Stomach (tissue), 4 donors: Measurements from ENCODE around the gene FGD6.

ENCODE experiments used
- POLR2AphosphoS5 ChIP-seq, 3 donors: sonication (generic); formaldehyde crosslinking; IDR thresholded peaks; one replicate each; pipeline ENCODE4 v1.6.1; 2016; ENCODE audit warnings: antibody characterized with exemption in 3 of 3
- TF ChIP-seq, protein P1 (sequence below), 7 experiments: fragments of 450-650 bp in 4 of 7; fragments of 200-600 bp in 3 of 7; sonication (generic) in 3 of 7; IDR thresholded peaks; one replicate each; pipeline ENCODE4 v1.5.1; 2016 to 2019; ENCODE audit warnings: antibody characterized with exemption in 7 of 7, control low read depth in 2 of 7, mild to moderate bottlenecking in 1 of 7

DNA sequence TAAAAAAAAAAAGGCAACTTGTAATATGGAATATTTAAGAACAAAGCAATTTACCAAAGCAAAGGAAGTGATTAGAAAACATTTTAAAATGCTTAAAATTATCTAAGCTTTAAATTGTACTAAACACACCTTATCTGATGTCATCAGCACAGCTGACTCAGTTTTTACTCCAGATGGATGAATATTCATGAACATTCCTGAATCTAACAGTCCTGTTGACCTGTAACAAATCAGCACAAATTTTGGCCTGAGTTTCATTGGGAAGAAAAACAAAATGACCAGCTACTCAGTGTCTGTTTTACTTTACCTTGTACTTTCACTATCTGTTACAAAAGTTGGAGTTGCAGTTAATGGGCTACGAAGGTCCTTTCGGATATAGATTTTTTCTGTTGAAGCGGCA is 159.8 kb downstream of the FGD6 start:
- TF ChIP-seq, protein P1, sequence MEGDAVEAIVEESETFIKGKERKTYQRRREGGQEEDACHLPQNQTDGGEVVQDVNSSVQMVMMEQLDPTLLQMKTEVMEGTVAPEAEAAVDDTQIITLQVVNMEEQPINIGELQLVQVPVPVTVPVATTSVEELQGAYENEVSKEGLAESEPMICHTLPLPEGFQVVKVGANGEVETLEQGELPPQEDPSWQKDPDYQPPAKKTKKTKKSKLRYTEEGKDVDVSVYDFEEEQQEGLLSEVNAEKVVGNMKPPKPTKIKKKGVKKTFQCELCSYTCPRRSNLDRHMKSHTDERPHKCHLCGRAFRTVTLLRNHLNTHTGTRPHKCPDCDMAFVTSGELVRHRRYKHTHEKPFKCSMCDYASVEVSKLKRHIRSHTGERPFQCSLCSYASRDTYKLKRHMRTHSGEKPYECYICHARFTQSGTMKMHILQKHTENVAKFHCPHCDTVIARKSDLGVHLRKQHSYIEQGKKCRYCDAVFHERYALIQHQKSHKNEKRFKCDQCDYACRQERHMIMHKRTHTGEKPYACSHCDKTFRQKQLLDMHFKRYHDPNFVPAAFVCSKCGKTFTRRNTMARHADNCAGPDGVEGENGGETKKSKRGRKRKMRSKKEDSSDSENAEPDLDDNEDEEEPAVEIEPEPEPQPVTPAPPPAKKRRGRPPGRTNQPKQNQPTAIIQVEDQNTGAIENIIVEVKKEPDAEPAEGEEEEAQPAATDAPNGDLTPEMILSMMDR (IDR thresholded peaks at IDR 0.05): no peak
- TF ChIP-seq POLR2AphosphoS5 (IDR thresholded peaks at IDR 0.05): no peak
